BJ (cell line): ENCODE measurements around the gene CMPK1. TPM values are rescaled to one million over a fixed set of nuclear protein-coding genes. Genes with fewer than 3 reads are reported as not detected.
A peak's percentile ranks its signal among the peaks of the same experiment; 100 is the strongest.
"Not testable (repeated sequence)": the region's sequence is repeated elsewhere in the genome, so short reads cannot be mapped to it uniquely, and the experiment has no call there.

ENCODE experiments used
- CTCF ChIA-PET: fragments of 350-600 bp; formaldehyde crosslinking; extraction: SDS; loops from one replicate; lab custom pipeline; 2021; ENCODE audit warnings: antibody characterized with exemption, inconsistent platforms; lab: Yijun Ruan, JAX
- POLR2A ChIA-PET: fragments of 300-600 bp; sonication (Branson Sonifier 250); formaldehyde crosslinking; extraction: SDS; loops from one replicate; lab custom pipeline; 2021; ENCODE audit warnings: antibody characterized with exemption; lab: Charles Lee
- DNase-seq: peaks from one replicate; pipeline ENCODE4 v3.0.0-alpha.2; 2011; ENCODE audit warnings: low read depth
- H3K27me3 ChIP-seq: 2 replicates; pipeline ENCODE4 v1.6.0; 2011; ENCODE audit warnings: low read length; ENCODE audit not compliant: control insufficient read depth, insufficient read depth
- H3K36me3 ChIP-seq: 2 replicates; pipeline ENCODE4 v1.5.1; 2011; ENCODE audit warnings: low read length; ENCODE audit not compliant: control insufficient read depth, insufficient read depth
- H3K4me3 ChIP-seq: 2 replicates; pipeline ENCODE4 v1.5.1; 2011; ENCODE audit warnings: low read depth, mild to moderate bottlenecking, control low read depth, low read length
- polyA plus RNA-seq: library from polyadenylated mRNA; depleted of rRNA; stranded (reverse); fragments of >200 nt; gene quantifications from 2 replicates; pipeline ENCODE4 v1.2.3, GENCODE V29; 2011
- TF ChIP-seq, protein P1 (sequence below): IDR thresholded peaks from 2 replicates; pipeline ENCODE4 v1.5.1; 2011; ENCODE audit warnings: low read depth, mild to moderate bottlenecking, control low read depth, inconsistent platforms, low read length, moderate library complexity; ENCODE audit not compliant: insufficient read depth

The CMPK1 gene
- polyA plus RNA-seq, 1 experiment = 22.5 TPM

DNA sequence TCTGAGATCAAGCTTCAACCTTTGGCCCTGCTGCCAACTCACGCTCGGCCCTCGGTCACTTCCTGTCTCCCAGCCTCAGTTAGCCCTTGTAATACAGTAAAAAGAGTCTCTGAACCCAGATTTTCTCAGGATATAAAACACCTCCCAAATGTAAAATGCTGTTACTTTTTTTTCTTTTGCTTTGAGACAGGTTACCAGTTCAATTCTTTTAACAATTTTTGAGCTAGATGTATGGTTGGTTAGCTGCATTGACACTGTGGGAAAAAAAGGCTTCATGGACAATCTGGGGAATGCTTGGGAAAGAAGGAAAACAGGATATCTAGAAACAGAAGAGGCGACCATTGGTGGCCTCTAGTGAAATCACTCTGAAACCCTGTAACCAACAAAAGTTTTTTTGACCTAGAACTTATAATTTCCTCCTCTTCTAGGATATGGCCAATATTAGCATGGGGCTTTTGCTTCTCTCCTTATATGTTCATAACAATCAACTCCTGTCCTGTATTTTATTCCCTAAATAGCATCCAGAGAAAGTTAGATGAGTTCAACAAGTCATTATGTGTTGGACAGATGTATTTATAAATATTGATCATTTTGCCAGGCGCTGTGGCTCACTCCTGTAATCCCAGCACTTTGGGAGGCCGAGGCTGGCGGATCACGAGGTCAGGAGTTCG lies 1.3 kb downstream of the CMPK1 start:
- CTCF ChIA-PET = interaction anchor here (0.8 to 1.1 kb wide), 3 partner anchors 89 to 156 kb away, joined by 3 to 4 read pairs (median 3); no protein-coding TSS in a partner anchor
- TF ChIP-seq, protein P1, sequence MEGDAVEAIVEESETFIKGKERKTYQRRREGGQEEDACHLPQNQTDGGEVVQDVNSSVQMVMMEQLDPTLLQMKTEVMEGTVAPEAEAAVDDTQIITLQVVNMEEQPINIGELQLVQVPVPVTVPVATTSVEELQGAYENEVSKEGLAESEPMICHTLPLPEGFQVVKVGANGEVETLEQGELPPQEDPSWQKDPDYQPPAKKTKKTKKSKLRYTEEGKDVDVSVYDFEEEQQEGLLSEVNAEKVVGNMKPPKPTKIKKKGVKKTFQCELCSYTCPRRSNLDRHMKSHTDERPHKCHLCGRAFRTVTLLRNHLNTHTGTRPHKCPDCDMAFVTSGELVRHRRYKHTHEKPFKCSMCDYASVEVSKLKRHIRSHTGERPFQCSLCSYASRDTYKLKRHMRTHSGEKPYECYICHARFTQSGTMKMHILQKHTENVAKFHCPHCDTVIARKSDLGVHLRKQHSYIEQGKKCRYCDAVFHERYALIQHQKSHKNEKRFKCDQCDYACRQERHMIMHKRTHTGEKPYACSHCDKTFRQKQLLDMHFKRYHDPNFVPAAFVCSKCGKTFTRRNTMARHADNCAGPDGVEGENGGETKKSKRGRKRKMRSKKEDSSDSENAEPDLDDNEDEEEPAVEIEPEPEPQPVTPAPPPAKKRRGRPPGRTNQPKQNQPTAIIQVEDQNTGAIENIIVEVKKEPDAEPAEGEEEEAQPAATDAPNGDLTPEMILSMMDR = no peak
- no peaks in the 10 kb centered on the region for H3K27me3 ChIP-seq
- no peak for DNase-seq
- no peaks in the 10 kb centered on the region for H3K36me3 ChIP-seq
- peak overlapping the region; percentile 95 for H3K4me3 ChIP-seq
- POLR2A ChIA-PET = interaction anchor here (0.7 kb wide), 1 partner anchor 14 kb away, joined by 5 read pairs; no protein-coding TSS in a partner anchor

DNA sequence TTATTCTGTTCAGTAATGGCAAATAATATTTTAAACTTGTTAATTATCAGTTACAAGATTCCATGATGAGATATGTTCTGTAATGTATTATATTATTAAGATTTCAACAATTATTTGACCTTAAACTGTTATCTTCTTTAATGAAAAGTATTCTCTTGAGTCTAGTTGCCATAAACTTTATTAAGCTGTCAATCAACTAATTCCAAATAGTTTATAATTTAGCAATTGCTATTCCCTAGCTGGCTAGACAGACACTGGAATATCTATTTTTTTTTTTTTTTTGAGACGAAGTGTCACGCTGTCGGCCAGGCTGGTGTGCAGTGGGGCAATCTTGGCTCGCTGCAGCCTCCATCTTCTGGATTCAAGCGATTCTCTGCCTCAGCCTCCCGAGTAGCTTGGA lies 3.8 kb downstream of the CMPK1 start:
- Histone ChIP-seq H3K27me3 (no peaks in the 10 kb centered on the region), H3K36me3 (no peaks in the 10 kb centered on the region), H3K4me3 (no peak overlapping the region)
- ChIA-PET POLR2A (no interaction called here), CTCF (no interaction called here)
- DNase-seq = no peak
- TF ChIP-seq, protein P1 = no peak

DNA sequence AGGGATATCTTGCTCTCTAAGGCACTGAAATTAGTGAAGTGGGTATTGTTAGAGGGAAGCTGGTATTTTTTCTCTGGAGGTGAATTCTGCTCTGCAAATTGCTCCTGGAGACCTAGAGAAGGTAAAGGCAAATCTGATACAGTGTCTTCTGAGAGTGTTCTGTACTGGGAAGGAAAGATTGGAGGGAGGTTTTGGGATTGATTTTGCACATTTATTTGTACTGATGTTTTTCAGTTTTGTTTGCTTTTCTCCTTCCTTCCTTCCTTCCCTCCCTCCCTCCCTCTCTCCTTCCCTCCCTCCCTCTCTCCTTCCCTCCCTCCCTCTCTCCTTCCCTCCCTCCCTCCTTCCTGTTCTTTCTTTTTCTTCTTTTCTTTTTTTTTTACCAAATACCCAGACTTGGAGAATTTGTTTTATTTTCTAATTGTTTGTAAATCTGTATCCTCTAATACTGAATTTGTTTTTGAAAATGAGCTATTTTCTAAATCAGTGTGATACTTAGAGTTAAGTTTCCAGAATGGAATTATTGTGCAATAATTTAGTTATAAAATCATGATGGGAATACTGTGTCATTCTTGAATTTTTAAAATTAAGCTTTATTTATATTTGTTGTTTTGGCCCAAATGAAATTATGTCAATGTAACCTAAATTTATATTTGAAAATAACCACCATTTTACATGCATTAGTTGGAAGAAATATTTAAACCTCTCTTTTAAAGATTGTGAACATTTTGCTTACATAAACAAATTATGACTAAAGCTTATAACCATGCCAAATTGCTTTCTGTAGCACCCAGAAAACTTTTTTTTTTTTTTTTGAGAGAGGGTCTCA lies 4.9 kb downstream of the CMPK1 start:
- TF ChIP-seq, protein P1 = no peak
- POLR2A ChIA-PET = no interaction called here
- Histone ChIP-seq H3K27me3 (no peaks in the 10 kb centered on the region), H3K36me3 (no peaks in the 10 kb centered on the region), H3K4me3 (no peak overlapping the region)
- no peak for DNase-seq
- CTCF ChIA-PET = interaction anchor here (0.7 to 1.9 kb wide), 3 partner anchors 12 to 34 kb away, joined by 3 to 6 read pairs (median 4); no protein-coding TSS in a partner anchor

DNA sequence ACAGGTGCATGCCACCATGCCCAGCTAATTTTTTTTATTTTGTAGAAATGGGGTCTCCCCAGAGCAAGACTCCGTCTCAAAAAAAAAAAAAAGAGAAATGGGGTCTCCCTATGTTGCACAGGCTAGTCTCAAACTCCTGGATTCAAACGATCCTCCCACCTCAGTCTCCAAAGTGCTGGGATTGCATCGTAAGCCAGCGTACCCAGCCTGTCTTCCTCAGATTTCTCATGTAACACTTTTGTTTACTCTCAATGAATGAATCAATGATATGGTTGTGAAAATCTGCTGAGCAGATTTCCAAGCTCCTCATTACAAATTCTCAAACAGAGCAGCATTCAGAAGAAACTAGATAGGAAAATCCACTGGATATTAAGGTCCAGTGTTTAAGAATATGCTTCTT lies 6.6 kb downstream of the CMPK1 start:
- CTCF ChIA-PET = interaction anchor here (1.2 to 1.9 kb wide), 2 partner anchors 10 to 98 kb away, joined by 4 to 6 read pairs; partner anchors contain the start of gene FOXD2
- H3K36me3 ChIP-seq = no peaks in the 10 kb centered on the region
- no peak for DNase-seq
- no peaks in the 10 kb centered on the region for H3K27me3 ChIP-seq
- no peak overlapping the region for H3K4me3 ChIP-seq
- POLR2A ChIA-PET = interaction anchor here (0.6 kb wide), 2 partner anchors 10 to 724 kb away, joined by 3 to 5 read pairs; no protein-coding TSS in a partner anchor
- TF ChIP-seq, protein P1 = no peak

DNA sequence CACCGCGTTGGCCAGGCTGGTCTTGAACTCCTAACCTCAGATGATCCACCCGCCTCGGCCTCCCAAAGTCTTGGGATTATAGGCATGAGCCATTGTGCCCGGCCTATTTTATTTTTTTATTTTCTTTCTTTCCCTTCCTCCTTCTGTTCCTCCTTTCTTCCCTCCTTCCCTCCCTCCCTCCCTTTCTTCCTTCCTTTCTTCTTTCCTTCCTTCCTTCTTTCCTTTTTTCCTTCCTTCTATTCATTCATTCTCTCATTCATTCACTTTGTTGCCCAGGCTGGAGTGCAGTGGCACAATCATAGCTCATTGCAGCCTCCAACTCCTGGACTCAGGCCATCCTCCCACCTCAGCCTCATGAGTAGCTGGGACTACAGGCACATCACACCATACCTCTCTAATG lies 13.4 kb downstream of the CMPK1 start:
- H3K4me3 ChIP-seq, H3K36me3 ChIP-seq, DNase-seq, POLR2A ChIA-PET, CTCF ChIA-PET, H3K27me3 ChIP-seq: not testable (repeated sequence)
